GM12874 (cell line): ENCODE data around the gene MFNG.

Experiments used
- CTCF ChIP-seq: IDR thresholded peaks from 2 replicates; pipeline ENCODE4 v1.5.1; 2011; ENCODE audit warnings: low read depth, mild to moderate bottlenecking, control low read depth, low read length, moderate library complexity; ENCODE audit not compliant: insufficient read depth

Gene MFNG

GRCh38 chr22:37525073-37525745 lies 39.0 kb upstream of the MFNG start:
- no peak for TF ChIP-seq CTCF

DNA sequence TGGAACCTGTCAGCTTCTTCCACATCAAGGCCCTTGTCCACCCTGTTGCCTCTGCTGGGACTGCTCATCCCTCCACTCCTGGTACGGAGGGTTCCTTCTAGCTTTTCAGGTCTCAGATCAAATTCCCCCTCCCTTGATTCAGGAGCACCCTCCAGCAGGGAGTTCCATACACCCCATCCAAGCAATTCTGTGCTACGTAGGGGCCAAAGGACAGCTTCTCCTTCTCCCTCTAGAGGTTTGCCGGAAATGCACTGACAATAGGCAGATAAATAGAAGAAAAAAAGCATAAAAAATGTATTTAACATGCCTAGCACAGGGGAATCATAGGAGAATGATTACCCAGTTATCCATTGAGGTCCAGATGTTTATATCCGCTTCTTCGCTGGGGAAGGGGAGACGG lies 36.3 kb upstream of the MFNG start:
- TF ChIP-seq CTCF, result no peak

GRCh38 chr22:37521236-37521739 lies 35.1 kb upstream of the MFNG start:
- TF ChIP-seq CTCF, result no peak

- TF ChIP-seq CTCF, result no peak
Observed at GRCh38 chr22:37520776-37521191, 34.6 kb upstream of the MFNG start.

DNA sequence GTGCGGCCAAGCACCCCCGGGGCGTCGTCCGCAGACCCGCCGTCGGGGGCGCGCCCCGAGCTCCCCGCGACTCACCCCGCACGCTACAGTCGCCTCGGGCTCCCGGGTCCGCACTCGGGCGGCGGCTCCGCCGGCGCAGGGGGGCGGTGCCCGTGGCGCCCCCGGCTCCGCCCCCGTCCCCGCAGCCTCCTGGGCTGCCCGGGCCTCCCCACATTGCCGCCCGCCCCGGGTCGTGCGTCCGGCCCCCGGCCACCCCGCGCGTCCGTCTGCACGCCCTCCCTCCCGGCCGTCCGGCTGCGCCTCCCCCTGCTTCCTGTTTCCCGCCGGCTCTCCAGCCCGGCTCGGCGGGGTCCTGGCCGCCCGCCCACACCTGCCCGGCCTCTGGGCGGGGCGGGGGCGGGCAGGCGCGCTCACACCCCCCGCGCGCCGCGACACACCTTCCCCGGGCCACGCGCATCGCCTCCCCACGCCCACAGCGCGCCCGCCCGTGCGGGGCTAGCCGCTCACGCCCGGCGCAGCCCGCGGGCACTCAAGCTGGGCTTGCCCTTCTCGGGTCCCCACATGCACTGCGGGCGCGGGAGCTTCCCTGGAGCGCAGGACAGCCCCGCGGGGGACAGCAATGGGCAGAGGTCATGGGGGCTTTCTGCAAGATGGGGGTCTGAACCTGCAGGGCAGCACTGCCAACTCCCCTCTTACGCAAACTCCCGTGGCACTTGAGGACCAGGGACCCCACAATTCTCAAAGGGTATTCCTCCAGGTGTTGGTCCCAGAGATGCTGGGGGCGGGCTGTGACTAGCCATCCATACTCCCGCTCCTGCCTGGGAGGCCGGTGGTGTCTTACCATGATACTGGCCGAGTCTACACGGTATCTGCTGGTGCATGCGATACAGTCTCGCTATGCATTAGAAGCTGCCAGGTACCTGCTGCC lies 33.3 kb upstream of the MFNG start, which contains the start of gene CARD10:
CARD10 (minus strand) TSS at position 148 of the 928 bp plus-strand sequence. CDS start 215 bp downstream, outside the sequence.
- TF ChIP-seq CTCF, result no peak

DNA sequence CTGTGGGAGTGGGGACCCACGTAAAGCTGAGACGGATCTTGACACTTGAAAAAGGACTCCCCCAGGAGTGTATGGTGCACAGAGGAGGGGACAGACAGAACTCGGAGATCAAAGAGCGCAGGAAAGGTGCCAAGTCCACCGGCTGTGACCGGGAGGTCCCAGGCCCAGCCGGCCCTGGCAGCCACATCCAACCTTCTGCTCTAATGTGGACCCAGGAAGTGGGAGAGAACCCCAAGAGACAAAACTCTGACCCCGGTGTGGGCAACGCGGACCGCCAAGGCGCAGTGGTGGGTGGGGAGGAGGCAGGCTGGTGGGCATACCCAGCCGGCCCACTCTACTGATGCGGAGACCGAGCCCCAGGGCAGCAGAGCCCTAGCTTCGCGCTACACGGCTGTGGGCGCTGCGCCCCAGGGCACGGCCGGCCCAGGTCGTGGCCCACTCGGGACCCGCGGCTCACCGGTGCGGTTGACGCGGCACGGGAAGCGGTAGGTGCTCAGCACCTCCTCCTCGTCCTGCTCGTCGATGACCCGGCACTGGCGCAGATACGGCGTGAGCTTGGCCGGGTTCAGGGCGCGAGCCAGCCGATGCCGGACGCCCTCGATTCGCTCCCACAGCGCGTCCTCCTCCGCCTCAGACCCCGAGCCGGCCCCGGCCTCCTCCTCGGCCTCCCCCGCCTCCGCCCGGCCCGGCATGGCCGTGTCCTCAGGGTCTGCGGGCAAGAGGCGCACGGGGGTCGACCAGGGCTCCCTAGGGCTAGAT lies 32.5 kb upstream of the MFNG start:
- TF ChIP-seq CTCF, result no peak
